DND-41 (cell line): ENCODE data around the gene REEP5.
"Not testable (repeated sequence)": the region's sequence is repeated elsewhere in the genome, so short reads cannot be mapped to it uniquely, and the experiment has no call there.

ENCODE experiments used
- ATAC-seq: fragments of 200-7000 bp; cut with Tn5 transposase; 3 replicates; pipeline ENCODE4 v1.9.1; 2021; ENCODE audit warnings: low read depth; ENCODE audit not compliant: insufficient read depth
- DNase-seq: peaks from one replicate; pipeline ENCODE4 v3.0.0-alpha.2; 2020
- H2AFZ ChIP-seq: 2 replicates; pipeline ENCODE4 v1.6.0; 2012; ENCODE audit warnings: low read depth, low read length
- H3K27ac ChIP-seq: 2 replicates; pipeline ENCODE4 v1.5.1; 2012; ENCODE audit warnings: low read length, inconsistent platforms
- H3K27me3 ChIP-seq: fragments of 200-600 bp; sonication (generic); 2 replicates; pipeline ENCODE4 v1.6.0; 2012; ENCODE audit warnings: low read length, mild to moderate bottlenecking, inconsistent platforms; ENCODE audit not compliant: insufficient read depth, poor library complexity
- H3K36me3 ChIP-seq: 2 replicates; pipeline ENCODE4 v1.5.1; 2012; ENCODE audit warnings: low read length, inconsistent platforms; ENCODE audit not compliant: insufficient read depth
- H3K4me1 ChIP-seq: 2 replicates; pipeline ENCODE4 v1.5.1; 2012; ENCODE audit warnings: mild to moderate bottlenecking, low read length; ENCODE audit not compliant: insufficient read depth
- H3K4me2 ChIP-seq: 2 replicates; pipeline ENCODE4 v1.6.0; 2012; ENCODE audit warnings: mild to moderate bottlenecking, moderate library complexity, low read length, inconsistent platforms; ENCODE audit not compliant: insufficient read depth
- H3K4me3 ChIP-seq, 2 experiments: fragments of 200-600 bp in 1 of 2; shearing (Covaris generic) in 1 of 2; 2 replicates each; pipeline ENCODE4 v1.5.1; 2012 to 2016; ENCODE audit warnings: inconsistent platforms in 2 of 2, low read length in 2 of 2, mild to moderate bottlenecking in 2 of 2, low read depth in 1 of 2, moderate library complexity in 1 of 2
- H3K79me2 ChIP-seq: 2 replicates; pipeline ENCODE4 v1.6.0; 2012; ENCODE audit warnings: low read length, inconsistent platforms; ENCODE audit not compliant: insufficient read depth
- H3K9ac ChIP-seq: 2 replicates; pipeline ENCODE4 v1.6.0; 2012; ENCODE audit warnings: low read depth, mild to moderate bottlenecking, inconsistent platforms, low read length, moderate library complexity
- H3K9me3 ChIP-seq: 2 replicates; pipeline ENCODE4 v1.5.1; 2012; ENCODE audit warnings: low read length, moderate library complexity, mild to moderate bottlenecking, inconsistent platforms; ENCODE audit not compliant: insufficient read depth, severe bottlenecking
- H4K20me1 ChIP-seq: 2 replicates; pipeline ENCODE4 v1.6.0; 2012; ENCODE audit warnings: low read length; ENCODE audit not compliant: insufficient read depth
- EZH2 ChIP-seq: IDR thresholded peaks from 3 replicates; pipeline ENCODE4 v1.6.1; 2012; ENCODE audit warnings: borderline replicate concordance, low read depth, mild to moderate bottlenecking, moderate library complexity, low read length, inconsistent platforms; ENCODE audit not compliant: severe bottlenecking
- TF ChIP-seq, protein P1 (sequence below): IDR thresholded peaks from 2 replicates; pipeline ENCODE4 v1.5.1; 2012; ENCODE audit warnings: borderline replicate concordance, low read length, moderate library complexity, mild to moderate bottlenecking; ENCODE audit not compliant: poor library complexity, severe bottlenecking; ENCODE audit errors: extremely low read depth

Gene REEP5

DNA sequence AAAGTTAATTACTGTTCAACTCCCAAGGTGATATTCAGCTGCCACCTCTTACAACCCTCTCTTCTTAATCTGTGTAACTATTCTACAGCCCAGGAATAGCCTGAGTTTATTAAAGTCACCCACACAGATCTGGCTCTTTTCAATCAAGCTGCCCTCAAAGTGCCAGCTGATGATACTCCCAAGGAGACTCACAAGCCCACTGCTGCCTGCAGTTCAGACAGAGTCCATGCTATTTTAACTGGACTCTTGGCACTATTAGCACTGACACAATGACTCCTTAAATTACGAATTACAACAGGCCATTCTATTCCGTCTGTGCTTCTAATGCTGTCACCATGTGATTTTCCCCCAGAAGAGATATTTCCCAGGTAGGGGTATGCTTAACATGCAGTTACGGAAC lies 26.3 kb downstream of the REEP5 start:
- H3K36me3 ChIP-seq: peaks cover 69% of the 10 kb centered on the region
- no peak overlapping the region for H2AFZ ChIP-seq

DNA sequence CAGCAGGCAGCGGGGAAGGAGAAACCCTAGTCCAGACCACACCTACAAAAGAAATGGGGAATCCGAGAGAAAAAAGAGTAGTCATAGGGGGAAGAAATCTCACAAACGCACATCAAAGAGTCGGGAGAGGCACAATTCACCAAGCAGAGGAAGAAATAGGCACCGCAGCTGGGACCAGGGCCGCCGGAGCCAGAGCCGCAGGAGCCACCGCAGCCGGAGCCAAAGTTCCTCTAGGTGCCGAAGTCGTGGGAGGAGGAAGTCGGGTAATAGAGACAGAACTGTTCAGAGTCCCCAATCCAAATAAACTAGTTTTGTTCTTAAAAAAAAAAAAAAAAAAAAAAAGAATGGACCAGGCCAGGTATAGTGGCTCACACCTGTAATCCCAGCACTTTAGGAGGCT lies 29.3 kb downstream of the REEP5 start:
- DNase-seq (no peak), ATAC-seq (no peak)
- no peaks in the 10 kb centered on the region for H3K4me1 ChIP-seq
- no peaks in the 10 kb centered on the region; the same call in 1 of the 2 replicates for H4K20me1 ChIP-seq
- H3K27ac ChIP-seq: no peak overlapping the region
- no peak overlapping the region for H2AFZ ChIP-seq
- H3K27me3 ChIP-seq: no peaks in the 10 kb centered on the region
- H3K9me3 ChIP-seq: no peaks in the 10 kb centered on the region
- TF ChIP-seq EZH2: no peak
- H3K36me3 ChIP-seq: peaks cover 54% of the 10 kb centered on the region
- H3K9ac ChIP-seq: no peak overlapping the region
- H3K79me2 ChIP-seq: peaks cover 28% of the 10 kb centered on the region
- no peak overlapping the region for H3K4me3 ChIP-seq
- H3K4me2 ChIP-seq: no peak overlapping the region

More for the DNA sequence above, 26.3 kb downstream of the REEP5 start:
- no peaks in the 10 kb centered on the region for H3K4me1 ChIP-seq
- ATAC-seq: no peak
- no peak overlapping the region for H3K27ac ChIP-seq
- no peak overlapping the region for H3K4me2 ChIP-seq
- DNase-seq: no peak
- no peaks in the 10 kb centered on the region; the same call in 1 of the 2 replicates for H4K20me1 ChIP-seq
- no peak overlapping the region for H3K9ac ChIP-seq
- H3K27me3 ChIP-seq: no peaks in the 10 kb centered on the region
- no peak overlapping the region for H3K4me3 ChIP-seq
- H3K9me3 ChIP-seq: no peaks in the 10 kb centered on the region
- TF ChIP-seq, protein P1, sequence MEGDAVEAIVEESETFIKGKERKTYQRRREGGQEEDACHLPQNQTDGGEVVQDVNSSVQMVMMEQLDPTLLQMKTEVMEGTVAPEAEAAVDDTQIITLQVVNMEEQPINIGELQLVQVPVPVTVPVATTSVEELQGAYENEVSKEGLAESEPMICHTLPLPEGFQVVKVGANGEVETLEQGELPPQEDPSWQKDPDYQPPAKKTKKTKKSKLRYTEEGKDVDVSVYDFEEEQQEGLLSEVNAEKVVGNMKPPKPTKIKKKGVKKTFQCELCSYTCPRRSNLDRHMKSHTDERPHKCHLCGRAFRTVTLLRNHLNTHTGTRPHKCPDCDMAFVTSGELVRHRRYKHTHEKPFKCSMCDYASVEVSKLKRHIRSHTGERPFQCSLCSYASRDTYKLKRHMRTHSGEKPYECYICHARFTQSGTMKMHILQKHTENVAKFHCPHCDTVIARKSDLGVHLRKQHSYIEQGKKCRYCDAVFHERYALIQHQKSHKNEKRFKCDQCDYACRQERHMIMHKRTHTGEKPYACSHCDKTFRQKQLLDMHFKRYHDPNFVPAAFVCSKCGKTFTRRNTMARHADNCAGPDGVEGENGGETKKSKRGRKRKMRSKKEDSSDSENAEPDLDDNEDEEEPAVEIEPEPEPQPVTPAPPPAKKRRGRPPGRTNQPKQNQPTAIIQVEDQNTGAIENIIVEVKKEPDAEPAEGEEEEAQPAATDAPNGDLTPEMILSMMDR: no peak
- TF ChIP-seq EZH2: no peak
- peaks cover 17% of the 10 kb centered on the region for H3K79me2 ChIP-seq

DNA sequence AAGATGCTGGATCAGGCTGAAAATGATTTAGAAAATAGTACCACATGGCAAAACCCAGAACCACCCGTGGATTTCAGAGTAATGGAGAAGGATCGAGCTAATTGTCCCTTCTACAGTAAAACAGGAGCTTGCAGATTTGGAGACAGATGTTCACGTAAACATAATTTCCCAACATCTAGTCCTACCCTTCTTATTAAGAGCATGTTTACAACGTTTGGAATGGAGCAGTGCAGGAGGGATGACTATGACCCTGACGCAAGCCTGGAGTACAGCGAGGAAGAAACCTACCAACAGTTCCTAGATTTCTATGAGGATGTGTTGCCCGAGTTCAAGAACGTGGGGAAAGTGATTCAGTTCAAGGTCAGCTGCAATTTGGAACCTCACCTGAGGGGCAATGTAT lies 30.0 kb downstream of the REEP5 start:
- DNase-seq, H4K20me1 ChIP-seq, H2AFZ ChIP-seq, H3K9me3 ChIP-seq, H3K27ac ChIP-seq, H3K4me2 ChIP-seq, H3K4me3 ChIP-seq, H3K4me1 ChIP-seq, H3K9ac ChIP-seq, H3K27me3 ChIP-seq, ATAC-seq: not testable (repeated sequence)
- peaks cover 25% of the 10 kb centered on the region for H3K79me2 ChIP-seq
- peaks cover 53% of the 10 kb centered on the region for H3K36me3 ChIP-seq

DNA sequence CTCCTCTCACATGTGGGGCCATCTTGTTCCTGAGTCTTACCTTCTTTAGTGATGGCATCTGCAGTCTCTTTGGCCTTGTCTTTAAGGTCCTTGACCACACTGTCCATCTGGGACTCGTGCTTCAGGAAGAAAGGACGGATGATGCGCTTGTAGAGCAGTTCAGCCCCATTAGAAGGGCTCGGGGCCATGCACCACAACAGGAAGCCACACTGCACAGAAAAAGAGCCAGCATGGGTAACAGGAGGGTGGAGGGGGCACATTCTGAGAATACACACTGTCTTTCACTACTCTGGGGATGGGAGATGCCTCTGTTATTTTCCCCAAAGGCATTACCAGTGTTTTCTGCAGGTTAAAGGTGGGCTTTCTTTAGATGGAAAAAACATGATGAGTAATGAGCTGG lies 35.1 kb downstream of the REEP5 start:
- H3K4me1 ChIP-seq: no peaks in the 10 kb centered on the region
- peaks cover 67% of the 10 kb centered on the region for H3K36me3 ChIP-seq
- ATAC-seq (peak; percentile 85), DNase-seq (peak; percentile 20)
- no peak overlapping the region for H3K4me3 ChIP-seq
- no peaks in the 10 kb centered on the region for H4K20me1 ChIP-seq
- TF ChIP-seq EZH2: no peak
- TF ChIP-seq, protein P1: no peak
- no peak overlapping the region for H3K4me2 ChIP-seq
- no peaks in the 10 kb centered on the region for H3K27me3 ChIP-seq
- peaks cover 17% of the 10 kb centered on the region for H3K79me2 ChIP-seq
- H3K9ac ChIP-seq: no peak overlapping the region
- H2AFZ ChIP-seq: no peak overlapping the region
- H3K27ac ChIP-seq: 0 out of 2 replicates have a peak overlapping the region, but pooled peaks have one; percentile 8
- no peaks in the 10 kb centered on the region for H3K9me3 ChIP-seq

DNA sequence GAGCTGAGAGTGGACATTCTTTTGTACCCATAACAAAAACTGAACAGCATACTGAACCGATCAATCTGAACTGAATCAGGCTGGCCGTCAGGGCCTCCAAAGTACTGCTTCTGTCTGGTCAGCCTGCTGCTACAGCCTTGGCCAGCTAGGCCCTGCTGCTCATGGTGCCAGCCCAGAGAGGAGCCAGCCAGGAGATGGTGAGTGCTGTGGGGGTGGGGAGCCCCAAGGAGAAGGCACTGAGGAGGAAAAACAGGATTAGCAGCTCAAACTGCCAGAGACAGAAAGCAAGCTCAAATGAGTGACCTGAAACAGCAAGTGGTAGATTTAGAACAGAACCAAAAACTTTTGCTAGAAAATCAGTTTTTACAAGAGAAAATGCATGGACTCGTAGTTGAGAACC lies 37.0 kb downstream of the REEP5 start:
- H2AFZ ChIP-seq: no peak overlapping the region

More for the DNA sequence above, 37.0 kb downstream of the REEP5 start:
- H3K36me3 ChIP-seq: peaks cover 83% of the 10 kb centered on the region
- peaks cover 21% of the 10 kb centered on the region for H3K79me2 ChIP-seq
- no peak for DNase-seq
- no peak overlapping the region for H3K27ac ChIP-seq
- TF ChIP-seq, protein P1: no peak
- no peak for TF ChIP-seq EZH2
- H3K9ac ChIP-seq: no peak overlapping the region
- no peak overlapping the region for H3K4me3 ChIP-seq
- peaks cover under 1% of the 10 kb centered on the region; the same call in 1 of the 2 replicates for H3K4me1 ChIP-seq
- peaks cover 2% of the 10 kb centered on the region; the same call in 1 of the 2 replicates for H4K20me1 ChIP-seq
- no peak overlapping the region for H3K4me2 ChIP-seq
- H3K9me3 ChIP-seq: no peaks in the 10 kb centered on the region
- H3K27me3 ChIP-seq: no peaks in the 10 kb centered on the region
- no peak for ATAC-seq
